ENCODE measurements around the gene SPTSSB.

The SPTSSB gene

DNA sequence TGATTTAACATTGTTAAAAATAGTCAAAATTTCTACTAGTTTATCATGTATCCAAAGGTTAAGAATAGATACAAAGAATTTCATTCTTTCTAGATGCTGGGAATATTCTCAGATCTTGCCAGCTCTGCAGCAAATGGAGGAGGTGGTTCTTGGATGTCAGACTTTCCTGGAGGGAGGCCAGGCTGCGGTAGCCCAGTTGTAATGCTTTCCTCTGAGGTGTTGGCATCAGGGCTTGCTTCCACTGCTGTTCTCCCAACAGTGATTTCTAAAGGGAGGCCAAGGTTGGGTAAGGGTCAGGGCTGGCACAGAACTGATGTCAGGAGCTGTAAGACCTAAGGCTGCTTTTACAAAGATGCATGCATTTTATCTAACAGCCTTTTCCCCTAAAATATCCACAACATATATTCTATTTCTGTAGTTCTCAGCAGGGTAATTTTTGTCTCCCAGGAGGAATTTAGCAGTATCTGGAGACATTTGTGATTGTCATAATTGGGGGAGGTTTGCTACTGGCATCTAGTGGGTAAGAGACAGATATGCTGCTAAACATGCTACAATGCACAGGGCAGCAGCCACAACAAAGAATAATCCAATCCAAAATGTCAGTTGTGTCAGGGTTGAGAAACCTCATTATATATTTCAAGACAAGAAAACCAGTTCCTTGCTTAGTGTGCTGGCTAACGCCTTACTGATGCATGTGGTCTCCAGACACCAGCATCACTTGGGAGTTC lies 42.0 kb upstream of the SPTSSB start:
- TF ChIP-seq, protein P1, sequence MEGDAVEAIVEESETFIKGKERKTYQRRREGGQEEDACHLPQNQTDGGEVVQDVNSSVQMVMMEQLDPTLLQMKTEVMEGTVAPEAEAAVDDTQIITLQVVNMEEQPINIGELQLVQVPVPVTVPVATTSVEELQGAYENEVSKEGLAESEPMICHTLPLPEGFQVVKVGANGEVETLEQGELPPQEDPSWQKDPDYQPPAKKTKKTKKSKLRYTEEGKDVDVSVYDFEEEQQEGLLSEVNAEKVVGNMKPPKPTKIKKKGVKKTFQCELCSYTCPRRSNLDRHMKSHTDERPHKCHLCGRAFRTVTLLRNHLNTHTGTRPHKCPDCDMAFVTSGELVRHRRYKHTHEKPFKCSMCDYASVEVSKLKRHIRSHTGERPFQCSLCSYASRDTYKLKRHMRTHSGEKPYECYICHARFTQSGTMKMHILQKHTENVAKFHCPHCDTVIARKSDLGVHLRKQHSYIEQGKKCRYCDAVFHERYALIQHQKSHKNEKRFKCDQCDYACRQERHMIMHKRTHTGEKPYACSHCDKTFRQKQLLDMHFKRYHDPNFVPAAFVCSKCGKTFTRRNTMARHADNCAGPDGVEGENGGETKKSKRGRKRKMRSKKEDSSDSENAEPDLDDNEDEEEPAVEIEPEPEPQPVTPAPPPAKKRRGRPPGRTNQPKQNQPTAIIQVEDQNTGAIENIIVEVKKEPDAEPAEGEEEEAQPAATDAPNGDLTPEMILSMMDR (IDR thresholded peaks at IDR 0.05; ENCODE audit: insufficient read depth, low read depth, low read length, missing control alignments) = peak; percentile 35
- no peak for DNase-seq (ENCODE audit: low read depth)
- H3K4me3 ChIP-seq (ENCODE audit: low read length) = no peak overlapping the region

DNA sequence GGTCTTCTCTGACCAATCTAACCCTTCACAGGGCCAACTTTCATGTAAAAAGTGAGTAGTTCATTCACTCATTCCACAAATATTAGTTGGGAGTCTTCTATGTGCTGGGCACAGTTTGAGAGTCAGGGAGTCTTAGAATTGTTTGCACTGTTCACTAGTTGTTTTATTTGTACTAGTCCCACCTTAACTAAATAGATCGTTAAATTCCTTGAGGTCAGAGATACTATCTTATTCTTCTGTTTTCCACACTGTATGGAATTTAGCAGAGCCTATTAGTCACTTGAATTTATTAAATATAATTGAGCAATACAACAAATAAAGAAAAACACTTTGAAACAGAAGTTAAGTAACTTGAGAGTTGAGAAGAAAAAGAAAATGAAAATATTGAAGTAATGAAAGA lies 40.8 kb upstream of the SPTSSB start:
- TF ChIP-seq, protein P1 (IDR thresholded peaks at IDR 0.05; ENCODE audit: insufficient read depth, low read depth, low read length, missing control alignments) = no peak
- no peak overlapping the region for H3K4me3 ChIP-seq (ENCODE audit: low read length)
- DNase-seq (ENCODE audit: low read depth) = peak; percentile 43

DNA sequence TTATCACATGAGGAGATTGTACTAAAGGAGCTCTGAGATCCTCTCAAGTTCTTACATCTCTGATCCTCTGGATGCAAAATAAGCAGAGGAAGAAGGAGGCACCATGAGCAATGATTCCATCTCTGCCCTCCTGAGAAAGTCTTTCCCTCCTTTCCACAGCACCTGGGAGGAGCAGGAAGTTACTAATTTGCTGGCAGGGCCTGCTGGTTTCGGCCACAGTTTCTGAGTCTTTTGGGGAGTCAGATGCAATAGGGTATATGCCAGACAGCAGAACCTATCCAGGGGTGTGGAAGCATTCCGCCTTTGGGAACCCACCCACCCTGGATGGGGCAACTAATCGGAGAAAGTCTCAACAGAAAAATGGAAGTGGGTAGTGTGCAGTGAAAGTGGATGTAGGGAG lies 38.5 kb upstream of the SPTSSB start:
- H3K4me3 ChIP-seq (ENCODE audit: low read length) = no peak overlapping the region
- TF ChIP-seq, protein P1 (IDR thresholded peaks at IDR 0.05; ENCODE audit: insufficient read depth, low read depth, low read length, missing control alignments) = no peak
- DNase-seq (ENCODE audit: low read depth) = peak; percentile 90

DNA sequence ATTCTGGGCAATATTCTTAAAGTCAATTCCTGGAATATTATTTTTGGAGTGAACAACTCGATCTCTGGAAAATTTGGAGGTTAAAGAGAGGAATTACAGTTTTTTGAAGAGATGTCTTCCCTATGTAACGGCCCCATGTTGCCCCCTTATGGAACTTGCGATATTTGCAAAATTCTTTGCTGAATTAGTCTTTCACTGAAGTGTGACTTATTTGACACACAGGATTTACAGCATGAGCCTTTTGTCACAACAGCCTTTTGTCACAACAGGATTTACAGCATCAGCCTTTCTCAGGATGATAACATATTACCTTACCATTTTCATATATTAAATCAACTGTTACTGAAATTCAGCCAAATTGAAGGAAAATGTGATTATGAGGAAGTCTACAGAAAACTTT lies 37.8 kb upstream of the SPTSSB start:
- H3K4me3 ChIP-seq (ENCODE audit: low read length) = no peak overlapping the region
- DNase-seq (ENCODE audit: low read depth) = peak; percentile 70
- TF ChIP-seq, protein P1 (IDR thresholded peaks at IDR 0.05; ENCODE audit: insufficient read depth, low read depth, low read length, missing control alignments) = peak; percentile 61

DNA sequence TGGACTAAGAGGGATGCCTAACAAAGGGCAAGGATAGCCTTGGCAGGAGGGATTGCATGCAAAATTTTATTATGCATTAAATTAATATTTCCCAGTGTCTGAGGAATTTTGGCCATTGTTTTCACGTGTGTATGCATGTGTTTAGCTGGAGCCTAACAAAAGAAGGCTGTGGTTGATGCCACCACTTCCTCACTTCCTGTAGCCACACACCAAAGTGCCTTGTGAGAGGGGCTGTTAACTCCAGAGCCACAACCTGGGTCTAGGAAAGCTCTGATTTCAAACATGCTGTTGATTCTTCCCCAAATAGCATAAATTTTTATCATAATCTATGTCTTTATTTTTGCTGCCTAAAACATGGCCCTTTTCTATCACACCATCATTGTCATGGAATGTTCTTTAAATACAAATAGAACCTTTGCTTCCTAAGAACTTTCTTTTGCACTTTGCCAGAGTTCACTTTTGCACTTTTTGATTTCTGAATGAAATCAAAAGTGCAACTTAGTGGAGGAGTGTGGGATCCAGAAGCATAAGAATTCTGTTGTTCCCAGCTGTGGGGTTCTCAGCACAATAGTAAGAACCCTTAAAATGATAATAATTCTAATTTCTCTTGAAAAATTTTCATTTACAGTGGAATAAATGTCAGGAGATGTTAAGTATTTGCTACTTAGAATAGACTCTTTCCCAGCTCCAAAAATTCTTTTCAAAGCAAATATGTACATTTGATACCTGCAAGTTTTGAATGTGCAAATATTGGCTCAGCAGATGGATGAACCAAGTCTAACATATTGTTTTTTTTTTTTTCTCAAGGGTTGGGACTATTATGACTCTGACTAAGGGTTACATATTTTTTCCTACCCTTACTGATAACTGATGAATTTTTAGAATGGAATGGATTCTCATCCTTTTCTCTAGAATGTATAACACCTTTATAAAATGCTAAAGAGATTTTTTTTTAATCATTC lies 35.6 kb upstream of the SPTSSB start:
- no peak overlapping the region for H3K4me3 ChIP-seq (ENCODE audit: low read length)
- DNase-seq (ENCODE audit: low read depth) = no peak
- TF ChIP-seq, protein P1 (IDR thresholded peaks at IDR 0.05; ENCODE audit: insufficient read depth, low read depth, low read length, missing control alignments) = no peak

DNA sequence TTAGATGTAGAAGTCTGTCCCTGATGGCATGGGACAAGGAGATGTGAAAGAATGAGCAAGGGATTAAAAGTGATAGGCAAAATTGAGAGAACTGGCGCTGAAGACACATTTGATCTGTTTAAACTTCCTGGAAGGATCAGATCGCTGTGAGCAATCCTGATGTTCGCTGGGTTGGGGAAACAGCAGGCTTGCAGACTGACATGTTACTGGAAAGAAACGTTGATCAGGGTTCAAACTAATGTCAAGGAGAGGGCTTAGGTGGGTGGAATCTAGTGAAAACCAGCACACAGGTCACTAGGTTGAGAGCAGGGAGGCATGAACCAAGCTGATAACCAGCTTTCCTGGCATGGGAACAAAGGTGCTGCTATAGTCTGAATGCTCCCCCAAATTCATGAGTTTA lies 34.5 kb upstream of the SPTSSB start:
- TF ChIP-seq, protein P1 (IDR thresholded peaks at IDR 0.05; ENCODE audit: insufficient read depth, low read depth, low read length, missing control alignments) = no peak
- H3K4me3 ChIP-seq (ENCODE audit: low read length) = no peak overlapping the region
- no peak for DNase-seq (ENCODE audit: low read depth)
